ENCODE data around the gene LIN37. TPM values are rescaled to one million over a fixed set of nuclear protein-coding genes. Genes with fewer than 3 reads are reported as not detected.
A peak's percentile ranks its signal among the peaks of the same experiment; 100 is the strongest.
"Not testable (repeated sequence)": the region's sequence is repeated elsewhere in the genome, so short reads cannot be mapped to it uniquely, and the experiment has no call there.

The LIN37 gene
- total RNA-seq, 1 donor from 2014 or later = 8.2 TPM

DNA sequence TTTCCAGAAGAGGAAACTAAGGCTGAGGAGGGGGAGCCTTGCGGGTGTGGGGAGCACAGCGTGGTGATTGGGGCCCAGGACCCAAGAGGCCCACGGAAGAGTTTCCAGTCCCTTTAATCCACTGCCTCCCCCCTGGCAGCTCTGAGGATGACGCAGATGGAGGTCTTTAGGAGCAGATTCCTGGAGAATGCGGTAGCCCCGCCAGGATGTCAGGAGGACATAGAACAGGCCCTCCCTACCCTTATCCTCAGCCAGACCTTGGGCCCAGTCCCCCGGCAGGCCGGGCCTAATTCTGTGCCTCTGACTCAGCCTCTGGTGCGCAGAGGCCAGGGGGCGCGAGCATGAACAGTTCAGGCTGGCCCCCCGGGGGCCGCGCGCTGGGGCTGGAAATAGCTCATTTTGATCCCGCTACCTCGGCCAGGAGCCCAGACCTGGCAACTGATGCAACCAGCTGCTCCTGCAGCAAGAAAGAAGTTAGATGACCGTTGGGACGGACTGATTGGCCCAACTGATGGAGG, 8.9 kb downstream of the LIN37 start:
- DNase-seq (ENCODE audit: missing footprints) (peak; percentile 94), ATAC-seq (peak; percentile 66)
- intact Hi-C loops (cut with DNase I) = loop anchor here (1.0 kb wide), 1 partner anchor 41 kb away; no protein-coding TSS in a partner anchor

DNA sequence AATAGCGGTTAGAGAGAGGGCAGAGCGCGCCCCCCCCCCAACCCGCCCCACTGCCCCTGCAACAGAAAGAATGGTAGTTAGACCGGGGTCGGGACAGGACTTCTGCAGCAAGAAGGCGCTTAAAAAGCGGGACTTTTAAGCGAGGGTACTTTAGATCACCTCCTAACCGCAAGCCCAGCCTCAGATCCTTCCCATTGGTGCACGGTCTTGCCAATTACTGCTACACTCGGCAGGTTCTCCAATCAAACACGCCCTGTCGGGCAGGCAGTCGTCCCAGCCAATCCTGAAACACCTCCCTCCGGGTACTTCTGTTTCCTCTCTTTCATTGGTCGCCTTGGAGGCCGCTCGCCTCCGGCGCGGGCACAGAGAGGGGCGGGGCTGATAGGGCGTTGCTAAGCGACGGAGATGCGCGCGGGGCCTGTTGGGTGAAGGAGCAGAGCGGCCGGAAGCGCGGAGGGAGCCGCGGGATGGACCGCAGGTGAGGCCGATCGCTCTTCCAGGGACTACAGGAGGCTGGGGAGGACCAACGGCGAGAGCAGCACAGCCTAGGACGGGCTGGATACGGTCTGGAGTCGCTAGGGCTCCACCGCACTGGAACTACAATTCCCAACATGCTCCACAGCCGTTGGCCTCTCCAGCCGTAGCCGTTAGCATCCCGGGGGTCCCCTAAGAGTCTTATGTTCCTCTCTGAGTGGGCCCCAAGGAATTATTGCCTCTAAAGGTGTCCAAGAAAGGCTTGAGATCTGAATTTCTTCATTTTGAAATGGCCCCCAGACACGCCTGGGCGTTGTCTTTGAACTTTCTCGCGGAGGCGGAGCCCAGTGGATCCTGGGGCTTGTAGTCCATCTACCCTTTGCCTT, 9.6 kb downstream of the LIN37 start, which contains the start of gene PROSER3:
TSS of gene PROSER3 (plus strand) at position 428 of the 860 bp plus-strand sequence. CDS start at position 468, 40 bp downstream.
- peak; percentile 99 for DNase-seq (ENCODE audit: missing footprints)
- intact Hi-C loops (cut with DNase I) = loop anchor here (1.0 kb wide), 1 partner anchor 42 kb away; no protein-coding TSS in a partner anchor
- peak; percentile 79 for ATAC-seq

- intact Hi-C loops (cut with DNase I) = no loop called here
- DNase-seq (ENCODE audit: missing footprints) (peak; percentile 49), ATAC-seq (no peak)
Measured at GRCh38 chr19:35759697-35760096, 11.3 kb downstream of the LIN37 start.

DNA sequence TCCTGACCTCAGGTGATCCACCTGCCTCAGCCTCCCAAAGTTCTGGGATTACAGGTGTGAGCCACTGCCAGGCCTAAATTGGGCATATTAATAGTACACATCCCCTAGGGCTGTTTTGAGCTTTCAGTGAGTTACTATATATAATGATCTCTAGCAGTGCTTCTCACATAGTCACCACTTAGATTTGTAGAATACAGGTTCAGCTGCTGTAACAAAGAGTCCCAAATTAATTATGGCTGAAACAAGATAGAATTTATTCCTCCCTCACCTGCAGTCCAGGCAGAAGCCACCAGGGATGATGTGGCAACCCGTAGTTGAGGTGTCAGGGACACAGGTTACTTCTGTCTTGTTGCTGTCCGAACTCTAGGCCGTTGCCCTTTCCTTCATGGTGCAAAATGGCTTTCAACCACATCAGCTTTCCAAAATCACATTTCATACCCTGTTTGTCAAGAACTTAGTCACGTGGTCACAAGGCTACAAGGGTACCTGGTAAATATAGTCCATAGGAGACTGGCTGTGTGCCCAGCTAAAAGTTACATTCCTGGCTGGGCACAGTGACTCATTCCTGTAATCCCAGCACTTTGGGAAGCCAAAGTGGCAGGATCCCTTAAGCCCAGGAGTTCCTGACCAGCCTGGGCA, 12.5 kb downstream of the LIN37 start:
- ATAC-seq (no peak), DNase-seq (ENCODE audit: missing footprints) (no peak)
- intact Hi-C loops (cut with DNase I) = no loop called here

DNA sequence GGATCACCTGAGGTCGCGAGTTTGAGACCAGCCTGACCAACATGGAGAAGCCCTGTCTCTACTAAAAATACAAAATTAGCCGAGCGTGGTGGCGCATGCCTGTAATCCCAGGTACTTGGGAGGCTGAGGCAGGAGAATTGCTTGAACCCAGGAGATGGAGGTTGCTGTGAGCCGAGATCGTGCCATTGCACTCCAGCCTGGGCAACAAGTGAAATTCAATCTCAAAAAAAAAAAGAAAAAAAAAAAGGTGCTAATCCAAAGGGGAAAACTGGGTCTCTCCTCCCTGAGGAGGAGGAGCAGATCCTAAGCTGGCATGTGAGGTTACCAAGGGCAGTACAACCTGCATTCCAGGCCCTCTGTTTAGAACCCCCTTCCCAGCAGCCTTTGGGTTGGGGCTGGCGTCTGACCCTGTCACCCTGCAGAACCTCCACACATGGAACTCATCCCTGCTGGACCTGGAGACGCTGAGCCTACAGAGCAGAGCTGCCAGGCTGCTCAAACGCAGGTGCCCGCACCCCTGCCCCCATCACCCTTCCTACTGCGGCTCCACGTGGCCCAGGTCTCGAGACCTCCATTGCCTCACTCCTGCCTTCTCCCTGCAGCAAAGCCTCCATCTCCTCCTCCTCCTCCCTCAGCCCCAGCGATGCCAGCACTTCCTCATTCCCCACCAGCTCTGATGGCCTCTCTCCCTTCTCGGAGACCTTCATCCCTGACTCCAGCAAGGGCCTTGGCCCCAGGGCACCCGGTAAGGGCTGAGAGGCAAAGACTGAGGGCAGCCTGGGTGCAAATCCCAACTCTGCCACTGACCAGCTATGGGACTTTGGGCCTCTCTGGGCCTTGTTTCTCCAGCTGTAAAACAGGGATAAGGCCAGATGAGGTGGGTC, 16.3 kb downstream of the LIN37 start:
- ATAC-seq = no peak
- DNase-seq (ENCODE audit: missing footprints) = peak; percentile 63
- intact Hi-C loops (cut with DNase I) = no loop called here

DNA sequence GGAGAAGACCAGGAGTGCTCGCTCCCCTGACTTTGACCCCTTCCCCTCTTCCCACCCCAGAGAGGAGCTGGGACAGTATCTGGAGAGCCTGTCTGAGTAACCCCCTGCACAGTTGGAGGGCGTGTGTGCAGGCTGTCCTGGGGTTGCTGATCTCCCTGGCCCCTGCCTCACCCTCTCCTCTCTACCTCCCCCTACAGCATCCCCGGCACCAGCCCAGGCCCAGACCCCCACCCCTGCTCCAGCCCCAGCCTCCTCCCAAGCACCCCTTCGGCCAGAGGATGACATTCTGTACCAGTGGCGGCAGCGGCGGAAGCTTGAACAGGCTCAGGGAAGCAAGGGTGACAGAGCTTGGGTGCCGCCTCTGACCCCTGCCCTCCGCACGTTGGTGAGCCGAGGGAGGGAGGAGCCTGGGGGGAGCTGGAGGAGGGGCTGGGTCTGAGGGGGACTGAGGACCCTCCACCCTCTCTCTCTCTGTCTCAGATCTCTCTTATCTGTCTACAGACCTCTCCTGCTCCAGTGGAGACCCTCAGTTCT, 18.3 kb downstream of the LIN37 start:
- ATAC-seq (no peak), DNase-seq (ENCODE audit: missing footprints) (peak; percentile 46)
- intact Hi-C loops (cut with DNase I) = no loop called here

GRCh38 chr19:35767288-35768081, 19.1 kb downstream of the LIN37 start:
- intact Hi-C loops (cut with DNase I) = no loop called here
- peak; percentile 40 for ATAC-seq
- peak; percentile 58 for DNase-seq (ENCODE audit: missing footprints)

DNA sequence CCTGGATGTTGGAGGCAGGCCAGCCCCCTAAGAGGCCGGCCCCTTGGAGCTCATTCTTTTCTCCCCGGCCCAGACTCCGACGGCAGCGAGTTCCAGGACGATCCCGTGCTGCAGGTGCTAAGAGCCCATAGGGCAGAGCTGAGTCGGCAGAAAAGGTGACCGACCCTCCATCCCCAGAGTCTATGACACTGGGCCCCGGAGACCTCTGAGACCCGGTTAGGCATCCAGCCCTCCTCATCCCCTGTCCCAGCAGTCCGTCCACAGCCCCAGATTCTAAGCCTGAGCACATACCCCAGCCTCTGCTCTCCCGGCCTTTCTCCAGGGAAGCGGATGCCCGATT, 19.7 kb downstream of the LIN37 start:
- DNase-seq (ENCODE audit: missing footprints) (peak; percentile 48), ATAC-seq (no peak)
- intact Hi-C loops (cut with DNase I) = no loop called here

DNA sequence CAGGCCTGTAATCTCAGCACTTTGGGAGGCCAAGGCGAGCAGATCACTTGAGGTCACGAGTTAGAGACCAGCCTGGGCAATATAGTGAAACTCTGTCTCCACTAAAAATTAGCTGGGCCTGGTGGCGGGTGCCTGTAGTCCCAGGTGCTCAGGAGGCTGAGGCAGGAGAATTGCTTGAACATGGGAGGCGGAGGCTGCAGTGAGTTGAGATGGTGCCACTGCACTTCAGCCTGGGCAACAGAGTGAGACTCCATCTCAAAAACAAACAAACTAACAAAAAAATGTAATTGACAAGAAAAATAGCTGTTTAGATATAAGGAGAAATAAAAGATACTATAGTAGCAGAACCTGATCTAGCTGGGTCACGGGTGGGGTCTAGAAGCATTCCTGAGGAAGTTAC, 24.0 kb downstream of the LIN37 start:
- intact Hi-C loops (cut with DNase I); ATAC-seq; DNase-seq (ENCODE audit: missing footprints): not testable (repeated sequence)

GRCh38 chr19:35773020-35773806, 24.8 kb downstream of the LIN37 start:
- ATAC-seq (no peak), DNase-seq (ENCODE audit: missing footprints) (peak; percentile 39)
- intact Hi-C loops (cut with DNase I) = no loop called here

GRCh38 chr19:35774274-35775045, 26.1 kb downstream of the LIN37 start:
- ATAC-seq (no peak), DNase-seq (ENCODE audit: missing footprints) (peak; percentile 42)
- intact Hi-C loops (cut with DNase I) = no loop called here

DNA sequence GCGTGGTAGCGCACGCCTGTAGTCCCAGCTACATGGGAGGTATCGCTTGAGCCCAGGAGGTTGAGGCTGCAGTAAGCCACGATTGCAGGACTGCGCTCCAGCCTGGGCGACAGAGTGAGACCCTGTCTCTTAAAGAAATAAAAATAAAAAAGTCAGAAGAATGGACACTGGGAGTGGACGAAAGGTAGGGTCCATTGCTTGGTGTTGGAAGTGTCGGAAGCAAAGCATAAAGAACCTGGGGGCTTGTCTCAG, 26.6 kb downstream of the LIN37 start:
- ATAC-seq = no peak
- intact Hi-C loops (cut with DNase I) = no loop called here
- no peak for DNase-seq (ENCODE audit: missing footprints)

DNA sequence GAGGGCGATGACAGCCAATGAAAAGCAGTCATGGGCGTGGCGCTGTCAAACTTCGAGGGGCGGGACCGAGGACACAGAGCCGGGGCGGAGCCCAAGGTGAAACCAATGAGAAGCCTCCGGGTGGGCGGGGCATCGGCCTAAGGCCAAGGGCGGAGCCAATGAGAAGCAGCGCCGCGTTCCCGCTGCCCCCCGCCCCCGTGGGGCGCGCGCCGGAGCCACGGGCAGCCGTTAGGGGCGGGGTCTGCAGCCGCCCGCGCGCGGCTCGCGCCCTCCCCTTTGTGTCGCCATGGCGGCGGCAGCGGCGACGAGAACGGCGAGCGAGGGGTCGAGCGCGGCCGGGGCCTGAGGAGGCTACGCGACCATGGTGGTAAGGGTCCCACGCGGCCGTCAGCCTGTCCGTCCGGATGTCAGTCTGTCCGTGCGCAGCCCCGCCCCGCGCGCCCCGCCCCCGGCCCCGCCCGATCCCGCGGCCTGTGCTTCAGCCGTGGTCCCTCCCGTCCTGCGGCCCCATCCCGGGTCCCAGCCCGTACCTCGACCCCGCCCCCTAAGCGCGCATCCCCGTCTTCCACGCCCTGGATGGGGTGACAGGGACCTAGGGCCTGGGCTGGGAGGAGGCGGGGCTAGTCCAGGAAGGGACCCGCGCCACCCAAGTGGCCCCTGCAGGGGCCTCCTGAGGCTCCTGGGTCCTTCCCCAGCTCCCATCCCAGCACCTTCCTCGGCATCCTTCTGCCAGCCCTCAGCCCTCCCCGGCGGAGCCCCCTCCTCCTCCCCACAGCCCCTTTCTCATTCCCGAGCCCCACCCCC, 27.1 kb downstream of the LIN37 start, which contains the start of gene ARHGAP33:
TSS of gene ARHGAP33 (plus strand) at position 267 of the 804 bp plus-strand sequence. CDS start at position 362, 95 bp downstream.
- intact Hi-C loops (cut with DNase I) = no loop called here
- ATAC-seq = peak; percentile 99
- DNase-seq (ENCODE audit: missing footprints) = peak; percentile 100

GRCh38 chr19:35776102-35776788, 27.9 kb downstream of the LIN37 start:
- DNase-seq (ENCODE audit: missing footprints) (no peak), ATAC-seq (no peak)
- intact Hi-C loops (cut with DNase I) = no loop called here
